Panc1 (cell line): Measurements from ENCODE around the gene EFL1. TPM values are rescaled to one million over a fixed set of nuclear protein-coding genes. Genes with fewer than 3 reads are reported as not detected.

ENCODE experiments used
- ATAC-seq: fragments of 200-7000 bp; cut with Tn5 transposase; 2 replicates; pipeline ENCODE4 v1.9.1; 2020; ENCODE audit warnings: mild to moderate bottlenecking, moderate library complexity
- BruUV-seq: library from RNA; stranded (reverse); fragments of 400-500 nt; replicated peaks from 2 replicates; lab custom pipeline; 2021; lab: Mats Ljungman, UMichigan
- CTCF ChIA-PET: fragments of 300-600 bp; sonication (Branson Sonifier 250); formaldehyde crosslinking; loops from one replicate; lab custom pipeline; 2022; ENCODE audit warnings: antibody characterized with exemption; lab: Charles Lee
- POLR2A ChIA-PET: fragments of 300-600 bp; sonication (Branson Sonifier 250); formaldehyde crosslinking; loops from one replicate; lab custom pipeline; 2022; ENCODE audit warnings: antibody characterized with exemption; lab: Charles Lee
- DNase-seq: peaks from one replicate; pipeline ENCODE4 v3.0.0-alpha.2; 2010; ENCODE audit warnings: low read depth, low spot score
- H3K27ac ChIP-seq: 2 replicates; pipeline ENCODE4 v1.5.1; 2011; ENCODE audit warnings: mild to moderate bottlenecking, low read length, inconsistent platforms
- H3K27me3 ChIP-seq: fragments of 200-500 bp; sonication (Bioruptor generic); 2 replicates; pipeline ENCODE4 v1.6.0; 2014; ENCODE audit warnings: low read length, inconsistent platforms; ENCODE audit not compliant: control insufficient read depth, insufficient read depth
- H3K36me3 ChIP-seq: fragments of 200-500 bp; sonication (Bioruptor generic); 2 replicates; pipeline ENCODE4 v1.5.1; 2014; ENCODE audit warnings: inconsistent platforms, mild to moderate bottlenecking, low read length, moderate library complexity; ENCODE audit not compliant: control insufficient read depth, insufficient read depth
- H3K4me1 ChIP-seq: 2 replicates; pipeline ENCODE4 v1.5.1; 2011; ENCODE audit warnings: inconsistent platforms, mild to moderate bottlenecking, low read length, moderate library complexity; ENCODE audit not compliant: control insufficient read depth, insufficient read depth
- H3K4me3 ChIP-seq, 2 experiments: 2 replicates each; pipeline ENCODE4 v1.5.1; 2011 to 2012; ENCODE audit warnings: low read depth in 2 of 2, low read length in 2 of 2, mild to moderate bottlenecking in 2 of 2, inconsistent platforms in 1 of 2, moderate library complexity in 1 of 2
- H3K9me3 ChIP-seq: fragments of 200-500 bp; sonication (Bioruptor generic); 2 replicates; pipeline ENCODE4 v1.5.1; 2014; ENCODE audit warnings: low read depth, mild to moderate bottlenecking, inconsistent platforms, low read length, moderate library complexity; ENCODE audit not compliant: control insufficient read depth, insufficient read depth
- CTCF ChIP-seq: fragments of 450-650 bp; IDR thresholded peaks from 2 replicates; pipeline ENCODE4 v1.5.1; 2017; ENCODE audit warnings: mild to moderate bottlenecking
- POLR2AphosphoS5 ChIP-seq: IDR thresholded peaks from 2 replicates; pipeline ENCODE4 v1.6.1; 2012; ENCODE audit warnings: mild to moderate bottlenecking, low read depth, low read length, moderate library complexity
- REST ChIP-seq, 2 experiments: IDR thresholded peaks; 2 replicates each; pipeline ENCODE4 v1.6.1; 2011 to 2012; ENCODE audit warnings: low read depth in 2 of 2, control low read depth in 1 of 2, low read length in 1 of 2, mild to moderate bottlenecking in 1 of 2, moderate library complexity in 1 of 2; ENCODE audit not compliant: insufficient read depth in 1 of 2
- SIN3A ChIP-seq: IDR thresholded peaks from 2 replicates; pipeline ENCODE4 v1.6.1; 2012; ENCODE audit warnings: low read depth, mild to moderate bottlenecking, low read length, moderate library complexity, borderline replicate concordance; ENCODE audit not compliant: insufficient read depth
- TCF7L2 ChIP-seq: IDR thresholded peaks from 2 replicates; pipeline ENCODE4 v1.6.1; 2011; ENCODE audit warnings: mild to moderate bottlenecking, low read depth, low read length, inconsistent platforms
- in situ Hi-C: cut with HindIII; loops from 2 replicates; pipeline ENCODE4 v1.10.0; 2016; ENCODE audit warnings: low sequenced_read_pairs, low pct_unique_long_range_greater_than_20kb
- intact Hi-C: fragments of 100-400 bp; cut with micrococcal nuclease; formaldehyde crosslinking; loops from one replicate; pipeline ENCODE4 v1.10.0; 2022; ENCODE audit not compliant: unreplicated experiment
- total RNA-seq: library from RNA; stranded (reverse); gene quantifications from one replicate; pipeline ENCODE4 v1.2.1, GENCODE V29; 2021; ENCODE audit not compliant: unreplicated experiment

Gene EFL1
- total RNA-seq, 1 experiment from 2014 or later = 20.2 TPM

- ChIA-PET POLR2A (no interaction called here), CTCF (no interaction called here)
- ATAC-seq (no peak), DNase-seq (no peak)
- Histone ChIP-seq H3K27ac (no peak overlapping the region), H3K4me3 (no peak overlapping the region), H3K4me1 (no peaks in the 10 kb centered on the region), H3K9me3 (no peaks in the 10 kb centered on the region), H3K36me3 (no peaks in the 10 kb centered on the region), H3K27me3 (no peaks in the 10 kb centered on the region)
- TF ChIP-seq POLR2AphosphoS5 = no peak
- TF ChIP-seq CTCF = no peak
- no peak for TF ChIP-seq SIN3A
- TF ChIP-seq TCF7L2 = no peak
- TF ChIP-seq REST (IDR thresholded peaks at IDR 0.05; ENCODE audit: insufficient read depth in 1 of 2, low read depth in 2 of 2, low read length in 1 of 2) = no peak
- intact Hi-C loops (no loop called here), in situ Hi-C loops (no loop called here)
- no TSS peak for BruUV-seq
Observed at GRCh38 chr15:82178061-82178460, 84.5 kb downstream of the EFL1 start.

GRCh38 chr15:82177291-82178010 lies 85.1 kb downstream of the EFL1 start:
- ChIA-PET POLR2A (no interaction called here), CTCF (no interaction called here)
- H3K9me3 ChIP-seq = no peaks in the 10 kb centered on the region
- H3K4me3 ChIP-seq = no peak overlapping the region
- no peaks in the 10 kb centered on the region for H3K4me1 ChIP-seq
- intact Hi-C loops = no loop called here
- H3K27ac ChIP-seq = no peak overlapping the region
- in situ Hi-C loops = no loop called here
- H3K36me3 ChIP-seq = no peaks in the 10 kb centered on the region
- no TSS peak for BruUV-seq
- TF ChIP-seq POLR2AphosphoS5 = no peak
- TF ChIP-seq SIN3A = no peak
- no peak for TF ChIP-seq CTCF
- no peak for TF ChIP-seq REST (IDR thresholded peaks at IDR 0.05; ENCODE audit: insufficient read depth in 1 of 2, low read depth in 2 of 2, low read length in 1 of 2)
- TF ChIP-seq TCF7L2 = no peak
- no peak for ATAC-seq
- no peak for DNase-seq
- no peaks in the 10 kb centered on the region for H3K27me3 ChIP-seq
